CD4-positive, alpha-beta T cell (primary cell): ENCODE measurements around the gene CCR5AS.
A peak's percentile ranks its signal among the peaks of the same experiment; 100 is the strongest.

Experiments used
- ATAC-seq: fragments of 200-7000 bp; cut with Tn5 transposase; one replicate; pipeline ENCODE4 v1.10.0; 2022; ENCODE audit warnings: mild to moderate bottlenecking; ENCODE audit not compliant: poor library complexity
- CTCF ChIA-PET: fragments of 350-600 bp; sonication (Branson Sonifier 250); formaldehyde crosslinking; loops from one replicate; lab custom pipeline; 2021; ENCODE audit warnings: antibody characterized with exemption, inconsistent platforms; lab: Charles Lee
- POLR2A ChIA-PET: fragments of 350-600 bp; sonication (Branson Sonifier 250); formaldehyde crosslinking; loops from one replicate; lab custom pipeline; 2021; ENCODE audit warnings: antibody characterized with exemption, inconsistent platforms; lab: Charles Lee
- DNase-seq, 14 experiments: peaks; one replicate each; pipeline ENCODE4 v3.0.0-alpha.2; 2013 to 2020; ENCODE audit warnings: mixed read lengths in 2 of 14
- H3K27ac ChIP-seq, 2 donors: one replicate each; pipeline versions ENCODE4 v1.5.1 to v1.7.0; 2013; ENCODE audit warnings: low read length in 2 of 2, low read depth in 1 of 2, mild to moderate bottlenecking in 1 of 2
- H3K27me3 ChIP-seq, 2 experiments: 1 replicate in 1 of 2; 2 replicates in 1 of 2; pipeline versions ENCODE4 v1.6.1 to v1.7.0; 2013; ENCODE audit warnings: low read length in 2 of 2, control low read depth in 1 of 2, mild to moderate bottlenecking in 1 of 2, moderate library complexity in 1 of 2; ENCODE audit not compliant: insufficient read depth in 2 of 2, control insufficient read depth in 1 of 2
- H3K36me3 ChIP-seq: one replicate; pipeline ENCODE4 v1.6.1; 2013; ENCODE audit warnings: low read length, control low read depth; ENCODE audit not compliant: insufficient read depth
- H3K4me1 ChIP-seq: one replicate; pipeline ENCODE4 v1.6.1; 2013; ENCODE audit warnings: low read length, control low read depth; ENCODE audit not compliant: insufficient read depth
- H3K4me3 ChIP-seq: one replicate; pipeline ENCODE4 v1.5.1; 2013; ENCODE audit warnings: mild to moderate bottlenecking, low read length, moderate library complexity
- H3K9me3 ChIP-seq, 2 experiments: 1 replicate in 1 of 2; 2 replicates in 1 of 2; pipeline versions ENCODE4 v1.6.1 to v1.7.0; 2013; ENCODE audit warnings: low read length in 2 of 2, mild to moderate bottlenecking in 2 of 2, control low read depth in 1 of 2, moderate library complexity in 1 of 2; ENCODE audit not compliant: control insufficient read depth in 1 of 2, insufficient read depth in 1 of 2
- H3K27ac Mint-ChIP-seq: one replicate; pipeline ENCODE4 v1.8.0; 2020; ENCODE audit warnings: mixed read lengths
- H3K27me3 Mint-ChIP-seq: one replicate; pipeline ENCODE4 v1.8.0; 2021; ENCODE audit warnings: mixed read lengths
- H3K36me3 Mint-ChIP-seq: one replicate; pipeline ENCODE4 v1.8.0; 2021; ENCODE audit warnings: low read depth, mixed read lengths
- H3K4me1 Mint-ChIP-seq: one replicate; pipeline ENCODE4 v1.8.0; 2021; ENCODE audit warnings: low read depth, mixed read lengths
- H3K4me3 Mint-ChIP-seq: one replicate; pipeline ENCODE4 v1.8.0; 2020; ENCODE audit warnings: mild to moderate bottlenecking, mixed read lengths
- H3K9me3 Mint-ChIP-seq: one replicate; pipeline ENCODE4 v1.8.0; 2020; ENCODE audit warnings: mixed read lengths
- intact Hi-C, 2 experiments: fragments of 100-400 bp; cut with DNase I in 1 of 2; cut with micrococcal nuclease in 1 of 2; formaldehyde crosslinking; loops; one replicate each; pipeline versions ENCODE4 v1.15.1 to v1.9.0; 2023 to 2025; cut with DNase I, micrococcal nuclease
- TF ChIP-seq, protein P1 (sequence below): fragments of 200-600 bp; IDR thresholded peaks from one replicate; pipeline ENCODE4 v1.8.0; 2022; ENCODE audit warnings: antibody characterized with exemption, mild to moderate bottlenecking

Gene CCR5AS

DNA sequence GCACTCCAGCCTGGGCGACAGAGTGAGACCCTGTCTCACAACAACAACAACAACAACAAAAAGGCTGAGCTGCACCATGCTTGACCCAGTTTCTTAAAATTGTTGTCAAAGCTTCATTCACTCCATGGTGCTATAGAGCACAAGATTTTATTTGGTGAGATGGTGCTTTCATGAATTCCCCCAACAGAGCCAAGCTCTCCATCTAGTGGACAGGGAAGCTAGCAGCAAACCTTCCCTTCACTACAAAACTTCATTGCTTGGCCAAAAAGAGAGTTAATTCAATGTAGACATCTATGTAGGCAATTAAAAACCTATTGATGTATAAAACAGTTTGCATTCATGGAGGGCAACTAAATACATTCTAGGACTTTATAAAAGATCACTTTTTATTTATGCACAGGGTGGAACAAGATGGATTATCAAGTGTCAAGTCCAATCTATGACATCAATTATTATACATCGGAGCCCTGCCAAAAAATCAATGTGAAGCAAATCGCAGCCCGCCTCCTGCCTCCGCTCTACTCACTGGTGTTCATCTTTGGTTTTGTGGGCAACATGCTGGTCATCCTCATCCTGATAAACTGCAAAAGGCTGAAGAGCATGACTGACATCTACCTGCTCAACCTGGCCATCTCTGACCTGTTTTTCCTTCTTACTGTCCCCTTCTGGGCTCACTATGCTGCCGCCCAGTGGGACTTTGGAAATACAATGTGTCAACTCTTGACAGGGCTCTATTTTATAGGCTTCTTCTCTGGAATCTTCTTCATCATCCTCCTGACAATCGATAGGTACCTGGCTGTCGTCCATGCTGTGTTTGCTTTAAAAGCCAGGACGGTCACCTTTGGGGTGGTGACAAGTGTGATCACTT is 34.1 kb downstream of the CCR5AS start:
- no peaks in the 10 kb centered on the region for H3K27me3 Mint-ChIP-seq
- ChIA-PET CTCF (interaction anchor here (0.6 to 6.3 kb wide), 13 partner anchors 9 to 434 kb away, joined by 3 to 86 read pairs (median 4); partner anchors contain the start of genes CCR2 and CXCR6), POLR2A (interaction anchor here (1.3 kb wide), 1 partner anchor 96 kb away, joined by 7 read pairs; no protein-coding TSS in a partner anchor)
- Histone ChIP-seq H3K27me3 (no peaks in the 10 kb centered on the region), H3K4me1 (peaks cover 68% of the 10 kb centered on the region), H3K27ac (no peak overlapping the region), H3K9me3 (no peaks in the 10 kb centered on the region), H3K36me3 (no peaks in the 10 kb centered on the region), H3K4me3 (peak overlapping the region; percentile 43)
- H3K4me3 Mint-ChIP-seq: peak overlapping the region; percentile 64
- TF ChIP-seq, protein P1, sequence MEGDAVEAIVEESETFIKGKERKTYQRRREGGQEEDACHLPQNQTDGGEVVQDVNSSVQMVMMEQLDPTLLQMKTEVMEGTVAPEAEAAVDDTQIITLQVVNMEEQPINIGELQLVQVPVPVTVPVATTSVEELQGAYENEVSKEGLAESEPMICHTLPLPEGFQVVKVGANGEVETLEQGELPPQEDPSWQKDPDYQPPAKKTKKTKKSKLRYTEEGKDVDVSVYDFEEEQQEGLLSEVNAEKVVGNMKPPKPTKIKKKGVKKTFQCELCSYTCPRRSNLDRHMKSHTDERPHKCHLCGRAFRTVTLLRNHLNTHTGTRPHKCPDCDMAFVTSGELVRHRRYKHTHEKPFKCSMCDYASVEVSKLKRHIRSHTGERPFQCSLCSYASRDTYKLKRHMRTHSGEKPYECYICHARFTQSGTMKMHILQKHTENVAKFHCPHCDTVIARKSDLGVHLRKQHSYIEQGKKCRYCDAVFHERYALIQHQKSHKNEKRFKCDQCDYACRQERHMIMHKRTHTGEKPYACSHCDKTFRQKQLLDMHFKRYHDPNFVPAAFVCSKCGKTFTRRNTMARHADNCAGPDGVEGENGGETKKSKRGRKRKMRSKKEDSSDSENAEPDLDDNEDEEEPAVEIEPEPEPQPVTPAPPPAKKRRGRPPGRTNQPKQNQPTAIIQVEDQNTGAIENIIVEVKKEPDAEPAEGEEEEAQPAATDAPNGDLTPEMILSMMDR: no peak
- ATAC-seq (peak; percentile 32), DNase-seq (peak in 3 of 14 experiments; percentile 57 to 70 (median 63))
- peaks cover 59% of the 10 kb centered on the region for H3K4me1 Mint-ChIP-seq
- H3K27ac Mint-ChIP-seq: peak overlapping the region; percentile 28
- H3K9me3 Mint-ChIP-seq: no peaks in the 10 kb centered on the region
- intact Hi-C loops: loop anchor here (2.0 to 5.0 kb wide), 2 partner anchors 96 to 295 kb away; no protein-coding TSS in a partner anchor
- H3K36me3 Mint-ChIP-seq: no peaks in the 10 kb centered on the region

DNA sequence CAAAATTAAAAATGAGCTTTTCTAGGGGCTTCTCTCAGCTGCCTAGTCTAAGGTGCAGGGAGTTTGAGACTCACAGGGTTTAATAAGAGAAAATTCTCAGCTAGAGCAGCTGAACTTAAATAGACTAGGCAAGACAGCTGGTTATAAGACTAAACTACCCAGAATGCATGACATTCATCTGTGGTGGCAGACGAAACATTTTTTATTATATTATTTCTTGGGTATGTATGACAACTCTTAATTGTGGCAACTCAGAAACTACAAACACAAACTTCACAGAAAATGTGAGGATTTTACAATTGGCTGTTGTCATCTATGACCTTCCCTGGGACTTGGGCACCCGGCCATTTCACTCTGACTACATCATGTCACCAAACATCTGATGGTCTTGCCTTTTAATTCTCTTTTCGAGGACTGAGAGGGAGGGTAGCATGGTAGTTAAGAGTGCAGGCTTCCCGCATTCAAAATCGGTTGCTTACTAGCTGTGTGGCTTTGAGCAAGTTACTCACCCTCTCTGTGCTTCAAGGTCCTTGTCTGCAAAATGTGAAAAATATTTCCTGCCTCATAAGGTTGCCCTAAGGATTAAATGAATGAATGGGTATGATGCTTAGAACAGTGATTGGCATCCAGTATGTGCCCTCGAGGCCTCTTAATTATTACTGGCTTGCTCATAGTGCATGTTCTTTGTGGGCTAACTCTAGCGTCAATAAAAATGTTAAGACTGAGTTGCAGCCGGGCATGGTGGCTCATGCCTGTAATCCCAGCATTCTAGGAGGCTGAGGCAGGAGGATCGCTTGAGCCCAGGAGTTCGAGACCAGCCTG is 35.1 kb downstream of the CCR5AS start:
- no peaks in the 10 kb centered on the region for H3K36me3 ChIP-seq
- H3K27ac Mint-ChIP-seq: peak overlapping the region; percentile 37
- H3K4me3 Mint-ChIP-seq: peak overlapping the region; percentile 16
- intact Hi-C loops: loop anchor here (2.0 to 5.0 kb wide), 2 partner anchors 95 to 294 kb away; no protein-coding TSS in a partner anchor
- H3K4me1 Mint-ChIP-seq: peaks cover 59% of the 10 kb centered on the region
- H3K4me1 ChIP-seq: peaks cover 71% of the 10 kb centered on the region
- no peaks in the 10 kb centered on the region for H3K9me3 Mint-ChIP-seq
- DNase-seq (no peak), ATAC-seq (no peak)
- H3K27me3 Mint-ChIP-seq: no peaks in the 10 kb centered on the region
- H3K4me3 ChIP-seq: peak overlapping the region; percentile 43
- TF ChIP-seq, protein P1: no peak
- ChIA-PET POLR2A (interaction anchor here (1.3 to 1.8 kb wide), 2 partner anchors 92 to 95 kb away, joined by 7 read pairs; no protein-coding TSS in a partner anchor), CTCF (interaction anchor here (0.8 to 6.3 kb wide), 11 partner anchors 8 to 428 kb away, joined by 3 to 86 read pairs (median 4); partner anchors contain the start of genes CCR2 and CXCR6)
- H3K27me3 ChIP-seq: no peaks in the 10 kb centered on the region
- peak overlapping the region in 1 of 2 donors; percentile 4 for H3K27ac ChIP-seq
- H3K36me3 Mint-ChIP-seq: no peaks in the 10 kb centered on the region
- H3K9me3 ChIP-seq: no peaks in the 10 kb centered on the region
